ENCODE measurements around the gene MCC.

Gene MCC

DNA sequence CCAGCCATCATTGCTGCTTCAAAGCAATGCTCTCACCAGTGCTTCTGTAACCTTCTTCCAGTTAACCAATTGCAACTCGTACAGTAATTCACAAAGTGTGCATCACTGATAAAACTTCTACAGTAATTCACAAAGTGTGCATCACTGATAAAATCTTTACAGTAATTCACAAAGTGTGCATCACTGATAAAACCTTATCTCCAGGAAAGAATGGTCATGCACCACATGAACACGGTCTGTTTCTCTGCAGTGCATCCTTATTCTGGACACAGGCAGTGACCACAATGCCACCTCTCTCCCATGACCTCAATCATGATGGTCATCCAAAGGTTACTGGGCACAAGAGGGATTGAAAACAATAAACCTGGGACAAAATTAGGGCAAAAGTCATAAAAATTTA lies 207.1 kb downstream of the MCC start:
- DNase-seq (ENCODE audit: low read depth): no peak

DNA sequence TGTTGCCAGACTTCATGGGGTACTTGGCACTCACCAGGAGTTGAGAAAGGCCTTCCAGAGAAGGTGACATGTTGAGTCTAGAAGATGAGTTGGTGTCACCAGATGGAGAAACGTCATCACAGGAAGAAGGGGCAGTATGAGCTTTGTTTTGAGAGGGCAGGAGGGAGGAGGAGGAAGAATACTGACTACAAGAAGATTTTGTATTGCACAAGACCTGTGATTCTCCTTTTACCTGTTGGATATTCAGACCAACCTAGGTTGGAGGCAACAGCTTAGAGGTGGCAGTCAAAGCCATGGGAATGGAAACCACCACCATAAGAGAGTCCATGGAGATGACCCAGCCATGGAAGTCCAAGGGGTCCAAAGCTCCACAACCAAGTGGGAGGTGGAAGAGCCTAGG lies 207.7 kb downstream of the MCC start:
- TF ChIP-seq, protein P1, sequence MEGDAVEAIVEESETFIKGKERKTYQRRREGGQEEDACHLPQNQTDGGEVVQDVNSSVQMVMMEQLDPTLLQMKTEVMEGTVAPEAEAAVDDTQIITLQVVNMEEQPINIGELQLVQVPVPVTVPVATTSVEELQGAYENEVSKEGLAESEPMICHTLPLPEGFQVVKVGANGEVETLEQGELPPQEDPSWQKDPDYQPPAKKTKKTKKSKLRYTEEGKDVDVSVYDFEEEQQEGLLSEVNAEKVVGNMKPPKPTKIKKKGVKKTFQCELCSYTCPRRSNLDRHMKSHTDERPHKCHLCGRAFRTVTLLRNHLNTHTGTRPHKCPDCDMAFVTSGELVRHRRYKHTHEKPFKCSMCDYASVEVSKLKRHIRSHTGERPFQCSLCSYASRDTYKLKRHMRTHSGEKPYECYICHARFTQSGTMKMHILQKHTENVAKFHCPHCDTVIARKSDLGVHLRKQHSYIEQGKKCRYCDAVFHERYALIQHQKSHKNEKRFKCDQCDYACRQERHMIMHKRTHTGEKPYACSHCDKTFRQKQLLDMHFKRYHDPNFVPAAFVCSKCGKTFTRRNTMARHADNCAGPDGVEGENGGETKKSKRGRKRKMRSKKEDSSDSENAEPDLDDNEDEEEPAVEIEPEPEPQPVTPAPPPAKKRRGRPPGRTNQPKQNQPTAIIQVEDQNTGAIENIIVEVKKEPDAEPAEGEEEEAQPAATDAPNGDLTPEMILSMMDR (conservative IDR thresholded peaks at IDR 0.05; ENCODE audit: control insufficient read depth, insufficient read depth, low read depth, low read length): no peak
- no peak for DNase-seq (ENCODE audit: low read depth)
- no peak overlapping the region for H3K4me3 ChIP-seq (ENCODE audit: control insufficient read depth, low read depth, low read length)

More for the DNA sequence above, 207.1 kb downstream of the MCC start:
- H3K4me3 ChIP-seq (ENCODE audit: control insufficient read depth, low read depth, low read length): no peak overlapping the region
- TF ChIP-seq, protein P1 (conservative IDR thresholded peaks at IDR 0.05; ENCODE audit: control insufficient read depth, insufficient read depth, low read depth, low read length): no peak

DNA sequence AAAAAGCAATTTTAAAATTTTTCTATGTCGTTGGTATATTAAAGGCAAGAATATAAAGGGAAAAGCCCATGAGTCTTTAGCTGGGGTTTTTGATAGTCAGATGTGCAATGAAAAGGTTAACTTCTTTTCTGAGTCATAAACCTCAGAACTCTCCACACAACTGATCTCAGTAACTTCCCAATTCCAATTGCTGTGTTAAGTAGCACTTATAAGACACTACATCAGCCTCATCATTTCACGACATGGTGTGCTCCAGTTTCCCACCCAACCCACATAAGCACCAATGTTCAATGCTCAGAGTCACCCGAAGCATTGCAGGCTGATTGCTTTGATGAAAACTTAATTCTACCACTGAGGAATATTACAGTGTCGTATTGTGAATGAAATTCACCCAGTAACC lies 209.3 kb downstream of the MCC start:
- DNase-seq (ENCODE audit: low read depth): no peak
- TF ChIP-seq, protein P1 (conservative IDR thresholded peaks at IDR 0.05; ENCODE audit: control insufficient read depth, insufficient read depth, low read depth, low read length): no peak

DNA sequence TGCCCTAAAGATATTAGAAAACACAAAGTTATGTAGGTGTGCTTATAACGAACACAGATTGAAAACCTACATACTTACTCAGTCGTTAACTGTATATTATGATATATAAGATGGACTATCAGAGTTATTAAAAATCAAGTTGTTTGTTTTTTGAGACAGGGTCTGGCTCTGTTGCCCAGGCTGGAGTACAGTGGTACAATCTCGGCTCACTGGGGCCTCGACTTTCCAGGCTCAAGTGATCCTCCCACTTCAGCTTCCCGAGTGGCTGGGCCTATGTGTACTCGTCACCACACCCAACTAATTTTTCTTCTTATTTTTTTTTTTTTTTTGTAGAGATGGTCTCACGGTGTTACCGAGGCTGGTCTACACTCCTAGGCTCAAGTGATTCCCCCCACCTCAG lies 211.8 kb downstream of the MCC start:
- TF ChIP-seq, protein P1 (conservative IDR thresholded peaks at IDR 0.05; ENCODE audit: control insufficient read depth, insufficient read depth, low read depth, low read length): no peak
- no peak for DNase-seq (ENCODE audit: low read depth)
- H3K4me3 ChIP-seq (ENCODE audit: control insufficient read depth, low read depth, low read length): no peak overlapping the region

More for the DNA sequence above, 209.3 kb downstream of the MCC start:
- no peak overlapping the region for H3K4me3 ChIP-seq (ENCODE audit: control insufficient read depth, low read depth, low read length)

DNA sequence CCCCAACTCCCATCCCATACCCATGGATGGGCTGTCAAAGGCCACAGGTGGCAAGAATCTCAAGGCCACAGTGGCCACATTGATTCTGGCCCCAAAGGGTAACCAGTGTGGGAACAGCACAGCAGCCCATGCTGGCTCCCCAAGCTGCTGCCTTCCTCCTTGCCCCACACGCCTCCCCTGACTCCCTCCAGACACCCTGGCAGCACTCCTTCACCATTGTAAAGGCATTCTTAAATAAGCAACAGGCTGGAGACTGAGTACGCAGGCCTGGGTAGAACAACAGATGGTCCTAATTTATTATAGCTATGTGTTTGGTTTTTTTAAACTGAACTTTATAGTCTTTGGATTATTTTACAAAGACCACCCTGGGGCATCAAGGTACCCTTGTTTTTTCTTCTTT lies 212.3 kb downstream of the MCC start:
- H3K4me3 ChIP-seq (ENCODE audit: control insufficient read depth, low read depth, low read length): no peak overlapping the region
- no peak for DNase-seq (ENCODE audit: low read depth)
- TF ChIP-seq, protein P1 (conservative IDR thresholded peaks at IDR 0.05; ENCODE audit: control insufficient read depth, insufficient read depth, low read depth, low read length): no peak

DNA sequence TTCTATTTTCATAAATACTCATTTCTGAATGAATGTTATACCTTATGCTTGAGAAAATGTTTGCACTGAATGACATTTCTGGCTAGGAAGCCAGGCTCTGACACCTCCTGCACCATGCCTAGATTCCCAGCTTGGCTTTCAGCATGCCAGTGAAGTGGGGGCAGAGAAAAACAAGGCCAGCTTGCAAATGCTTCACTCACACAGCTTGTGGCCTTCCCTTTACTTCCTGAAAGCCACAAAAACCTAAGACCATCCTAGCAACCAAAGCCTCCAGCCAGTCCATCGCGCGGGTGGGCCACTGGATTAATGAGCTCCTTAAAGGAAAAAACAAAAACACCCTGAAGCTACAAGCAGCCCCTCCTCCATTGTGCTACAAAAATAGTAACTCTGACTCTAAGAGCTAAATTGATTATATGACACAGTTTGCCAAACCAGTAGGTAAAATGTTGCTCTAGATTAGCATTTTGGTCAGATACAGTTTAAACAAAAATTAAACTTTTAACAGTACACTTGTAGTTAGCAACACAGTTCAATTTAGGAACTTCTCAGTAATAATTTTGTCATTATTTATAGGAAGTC lies 213.3 kb downstream of the MCC start:
- TF ChIP-seq, protein P1 (conservative IDR thresholded peaks at IDR 0.05; ENCODE audit: control insufficient read depth, insufficient read depth, low read depth, low read length): no peak
- H3K4me3 ChIP-seq (ENCODE audit: control insufficient read depth, low read depth, low read length): no peak overlapping the region
- no peak for DNase-seq (ENCODE audit: low read depth)

DNA sequence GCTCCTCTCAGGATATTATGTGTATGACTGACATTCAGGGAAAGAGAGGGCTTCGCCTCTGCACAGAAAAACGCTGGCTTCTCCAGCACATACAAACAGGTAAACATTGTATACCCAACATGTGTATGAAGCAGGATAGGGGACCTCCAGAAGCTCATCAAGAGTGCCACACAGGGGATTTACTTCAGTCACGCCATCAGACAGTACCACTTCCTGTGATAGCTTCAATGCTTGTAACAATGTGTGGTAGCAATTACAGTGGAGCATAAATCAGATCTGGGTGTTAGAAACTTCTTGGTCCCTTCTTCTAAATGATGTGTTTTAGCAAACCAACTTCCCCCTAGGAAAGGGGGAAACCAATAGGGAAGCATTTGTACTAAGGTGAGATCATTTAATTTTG lies 214.3 kb downstream of the MCC start:
- no peak for DNase-seq (ENCODE audit: low read depth)
- TF ChIP-seq, protein P1 (conservative IDR thresholded peaks at IDR 0.05; ENCODE audit: control insufficient read depth, insufficient read depth, low read depth, low read length): no peak
- H3K4me3 ChIP-seq (ENCODE audit: control insufficient read depth, low read depth, low read length): no peak overlapping the region
